IPS-NIHi7 (cell line): ENCODE results near the gene ZNF670.

Experiments used
- DNase-seq: peaks from one replicate; pipeline ENCODE4 v3.0.0; 2012; ENCODE audit warnings: mixed read lengths; ENCODE audit errors: extremely low spot score

The ZNF670 gene

GRCh38 chr1:247103859-247104591, 25.4 kb upstream of the ZNF670 start, which contains the start of gene ZNF669:
Gene ZNF669 (minus strand): TSS chr1:247104356. CDS start chr1:247104199, 157 bp downstream.
- peak; percentile 96 for DNase-seq

DNA sequence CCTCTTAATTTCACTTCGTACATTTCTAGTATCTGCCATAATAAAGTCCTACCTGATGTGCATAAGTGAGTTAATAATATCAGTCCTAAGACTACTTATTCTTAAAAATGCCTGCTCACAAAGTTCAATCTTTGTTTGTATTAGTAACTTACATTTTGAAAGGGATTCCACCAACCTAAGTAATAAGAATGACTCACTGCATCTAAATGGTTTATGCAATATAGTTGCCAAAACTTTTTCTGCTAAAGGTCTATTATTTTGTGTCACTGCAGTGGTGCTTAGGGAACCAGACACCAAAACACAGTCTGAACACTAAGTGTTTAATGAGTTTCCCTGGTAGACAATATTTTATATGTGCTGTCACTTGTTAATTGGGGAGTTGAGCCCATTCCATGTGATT, 23.8 kb upstream of the ZNF670 start:
- no peak for DNase-seq

DNA sequence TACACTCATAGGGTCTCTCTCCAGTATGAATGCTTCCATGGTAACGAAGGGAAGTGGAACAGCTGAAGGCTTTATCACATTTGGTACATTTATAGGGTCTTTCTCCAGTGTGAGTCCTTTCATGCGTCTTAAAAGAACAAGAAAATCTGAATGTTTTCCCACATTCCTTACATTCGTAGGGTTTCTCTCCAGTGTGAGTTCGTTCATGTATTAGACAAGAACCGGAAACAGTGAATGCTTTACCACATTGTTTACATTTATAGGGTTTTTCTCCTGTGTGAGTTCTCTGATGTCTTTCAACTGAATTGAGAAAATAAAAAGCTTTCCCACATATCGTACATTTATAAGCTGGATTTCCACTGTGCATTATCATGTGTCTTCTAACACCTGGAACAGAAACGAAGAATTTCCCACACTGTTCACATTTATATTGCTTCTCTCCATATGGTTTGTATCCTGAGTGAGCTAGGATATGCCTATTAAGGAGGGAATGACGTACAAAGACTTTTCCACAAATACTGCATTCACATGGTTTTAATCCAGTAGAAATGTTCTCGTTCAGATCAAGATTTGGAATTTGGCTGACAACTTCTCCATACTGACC, 22.2 kb upstream of the ZNF670 start:
- no peak for DNase-seq

DNA sequence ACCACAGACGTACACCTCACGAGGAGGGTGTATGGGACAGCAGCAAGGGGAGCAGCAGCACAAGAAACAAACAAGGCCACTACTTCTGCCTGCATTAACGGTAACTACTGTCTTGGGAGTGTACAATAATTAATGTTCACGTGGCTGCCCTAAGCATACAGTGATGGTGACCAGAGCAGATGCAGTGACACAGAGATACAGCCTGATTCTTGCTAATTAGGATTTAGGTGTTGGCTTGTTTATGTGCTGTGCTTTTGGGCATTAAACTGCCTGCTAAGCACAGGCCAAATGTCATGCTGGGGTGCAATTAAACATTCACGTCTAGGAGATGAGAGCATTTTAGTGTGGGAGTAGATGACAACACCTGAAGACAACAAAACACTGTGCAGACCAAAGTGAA, 18.3 kb upstream of the ZNF670 start:
- no peak for DNase-seq

DNA sequence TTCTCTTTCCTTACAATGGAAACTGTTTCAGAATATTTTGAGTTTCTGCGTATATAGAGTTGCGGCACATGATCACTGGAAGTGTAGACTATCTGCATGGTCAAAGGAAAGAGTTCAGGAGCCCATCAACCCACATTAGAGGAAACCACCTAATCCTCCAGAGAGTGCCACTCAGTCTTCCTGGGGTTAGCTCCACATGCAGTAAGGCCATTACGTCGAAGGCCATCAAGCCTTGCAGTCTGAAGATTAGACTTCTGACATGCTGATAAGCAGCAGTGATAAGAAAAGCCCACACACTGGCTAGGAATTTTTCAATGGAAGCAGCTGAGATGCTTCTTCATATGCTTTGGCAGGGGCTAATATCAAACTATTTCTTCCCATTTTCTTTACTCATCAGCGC, 17.9 kb upstream of the ZNF670 start:
- DNase-seq, result no peak

- no peak for DNase-seq
These were observed 17.5 kb upstream of the ZNF670 start for GRCh38 chr1:247096112-247096511.

- DNase-seq, result no peak
These were observed 11.8 kb upstream of the ZNF670 start for GRCh38 chr1:247090455-247090854.

DNA sequence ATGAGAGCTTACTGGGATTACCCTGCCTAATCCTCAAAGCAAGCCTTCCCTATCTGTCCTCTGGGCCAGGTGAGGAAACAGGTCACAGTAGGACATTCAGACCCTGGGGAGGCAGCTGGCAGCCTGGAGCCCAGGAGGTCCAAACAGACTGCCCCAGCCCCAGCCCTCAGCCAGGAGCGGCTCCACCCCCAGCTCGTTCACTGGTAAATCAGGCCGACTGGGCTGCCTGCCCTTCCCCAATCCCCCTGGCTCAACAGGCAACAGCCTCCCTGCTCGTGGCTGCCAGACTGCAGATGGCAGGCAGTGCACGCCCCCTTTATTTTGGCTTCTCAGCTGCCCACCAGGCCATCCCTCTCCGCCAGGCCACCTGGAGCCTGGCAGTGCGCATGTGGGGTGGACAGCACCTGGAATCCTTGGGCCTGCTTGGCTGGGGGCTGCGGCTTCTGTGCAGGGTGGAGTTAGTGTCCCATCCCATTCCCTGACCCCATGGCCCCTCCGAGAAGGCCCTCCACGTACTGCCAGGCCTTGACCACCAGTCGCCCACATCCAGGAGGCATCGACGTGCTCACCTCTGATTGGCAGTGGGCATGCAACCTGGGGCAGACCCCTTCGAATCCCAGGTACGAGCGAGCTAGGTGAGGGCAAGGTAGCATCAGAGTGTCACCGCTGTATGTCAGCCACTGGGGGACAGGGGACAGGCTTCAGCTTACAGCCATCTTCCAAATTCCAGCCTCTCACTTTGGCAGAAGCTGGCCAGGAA, 11.2 kb upstream of the ZNF670 start:
- DNase-seq, result peak; percentile 40

GRCh38 chr1:247088967-247089366, 10.4 kb upstream of the ZNF670 start:
- DNase-seq, result no peak

DNA sequence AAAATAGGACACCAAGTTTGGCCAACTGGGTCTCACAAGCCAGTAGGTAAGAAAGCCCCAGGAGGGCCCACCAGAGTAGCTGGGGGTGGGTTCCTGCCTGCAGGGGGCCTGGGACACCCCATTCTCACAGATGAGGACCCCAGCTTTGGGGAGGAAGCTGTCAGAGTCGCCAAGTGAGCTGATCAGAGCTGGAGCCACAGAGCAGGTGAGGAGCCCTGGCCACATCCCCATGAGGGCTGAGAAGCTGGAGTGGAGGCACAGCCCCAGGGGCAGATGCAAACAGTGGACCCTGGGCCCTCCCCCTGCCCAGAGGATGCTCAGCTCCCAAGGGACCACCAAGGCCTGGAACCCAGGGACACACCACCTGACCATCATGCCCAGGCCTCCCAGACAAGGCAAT, 8.6 kb upstream of the ZNF670 start:
- no peak for DNase-seq

DNA sequence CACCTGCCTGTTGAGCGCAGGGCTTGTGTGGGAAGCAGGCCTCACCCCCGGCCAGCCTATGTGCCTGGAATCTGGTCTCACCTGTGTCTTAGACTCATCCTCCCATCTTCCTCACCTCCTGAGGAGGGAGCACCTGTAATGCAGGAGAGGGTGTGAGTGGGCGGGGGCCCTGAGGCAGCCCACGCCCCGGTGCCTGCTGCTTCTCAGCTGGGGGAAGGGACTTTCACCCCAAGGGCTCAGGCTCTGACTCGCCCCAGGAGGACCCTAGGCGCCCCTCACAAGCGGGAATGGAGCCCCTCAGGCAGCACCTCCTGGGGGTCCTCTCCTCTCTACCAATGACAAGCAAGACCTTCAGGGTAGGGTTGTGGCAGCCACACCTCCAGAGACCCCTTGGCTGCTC, 6.7 kb upstream of the ZNF670 start:
- DNase-seq, result no peak

DNA sequence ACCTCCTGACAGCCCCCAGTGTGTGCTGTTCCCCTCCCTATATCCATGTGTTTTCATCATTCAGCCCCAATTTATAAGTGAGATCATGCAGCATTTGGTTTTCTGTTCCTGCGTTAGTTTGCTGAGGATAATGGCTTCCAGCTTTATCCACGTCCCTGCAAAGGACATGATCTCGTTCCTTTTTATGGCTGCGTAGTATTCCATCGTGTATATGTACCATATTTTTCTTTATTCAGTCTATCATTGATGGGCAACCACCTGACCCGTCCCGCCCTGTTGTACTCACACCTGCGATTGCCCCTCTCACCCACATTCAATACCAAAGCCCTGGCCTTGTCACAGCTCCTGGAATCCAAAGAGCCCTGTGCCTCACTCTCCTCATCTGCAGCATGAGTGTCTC, 6.2 kb upstream of the ZNF670 start:
- DNase-seq, result no peak

- no peak for DNase-seq
These were observed 697 bp upstream of the ZNF670 start for GRCh38 chr1:247079141-247079874.

DNA sequence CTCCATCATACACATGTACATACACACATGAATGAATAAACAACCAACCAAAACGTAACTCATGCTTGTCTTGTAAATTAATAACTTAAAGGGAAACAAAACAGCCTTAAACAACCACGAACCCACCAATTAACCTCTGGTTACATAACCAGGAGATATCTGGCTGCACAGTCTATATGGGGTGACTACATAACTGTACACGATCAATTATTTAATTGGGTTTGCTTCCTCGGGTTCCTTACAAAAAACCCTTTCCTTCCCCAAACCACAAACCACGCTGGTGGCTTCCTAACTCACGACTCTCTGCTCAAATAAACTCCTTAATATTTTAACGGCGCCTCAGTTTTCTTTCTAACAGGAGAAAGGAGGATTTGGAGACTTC, 744 bp downstream of the ZNF670 start:
- DNase-seq, result no peak

- DNase-seq, result no peak
These were observed 1.4 kb downstream of the ZNF670 start for GRCh38 chr1:247077213-247077612.

GRCh38 chr1:247070645-247071044, 8.0 kb downstream of the ZNF670 start:
- no peak for DNase-seq

DNA sequence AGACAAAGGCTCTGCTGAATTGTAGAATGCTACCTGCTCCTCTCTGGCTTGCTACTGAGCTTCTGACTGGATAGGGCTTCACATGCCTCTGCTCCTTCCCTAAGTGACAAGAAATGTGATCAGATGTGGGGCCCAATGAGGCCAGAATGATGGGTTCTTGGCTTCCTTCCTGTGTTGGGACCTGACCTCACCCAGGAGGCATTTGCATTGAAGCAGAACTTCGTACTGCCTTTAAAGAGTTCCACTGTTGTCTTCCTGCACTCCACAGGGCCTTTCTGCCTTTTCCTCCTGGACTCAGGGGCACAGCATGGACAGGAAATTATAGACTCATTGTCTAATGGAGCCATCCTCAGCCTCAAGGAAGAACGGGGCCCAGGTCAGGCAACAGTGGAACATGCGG, 14.3 kb downstream of the ZNF670 start:
- no peak for DNase-seq

GRCh38 chr1:247060771-247061170, 17.8 kb downstream of the ZNF670 start:
- DNase-seq, result no peak

DNA sequence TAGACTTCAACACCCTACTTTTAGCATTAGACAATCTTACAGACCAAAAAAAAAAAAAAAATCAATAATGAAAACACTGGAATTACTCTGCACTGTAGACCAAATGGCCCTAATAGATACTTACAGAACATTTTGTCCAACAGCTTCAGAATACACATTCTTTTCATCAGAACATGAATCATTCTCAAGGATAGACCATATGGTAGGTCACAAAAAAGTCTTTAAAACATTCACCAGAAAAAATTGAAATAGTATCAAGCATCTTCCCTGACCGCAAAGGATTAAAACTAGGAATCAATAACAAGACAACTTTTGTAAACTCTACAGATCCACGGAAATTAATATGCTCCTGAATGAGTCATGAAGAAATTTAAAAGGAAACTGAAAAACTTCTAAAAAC, 22.5 kb downstream of the ZNF670 start:
- no peak for DNase-seq

GRCh38 chr1:247054992-247055415, 23.6 kb downstream of the ZNF670 start:
- no peak for DNase-seq

DNA sequence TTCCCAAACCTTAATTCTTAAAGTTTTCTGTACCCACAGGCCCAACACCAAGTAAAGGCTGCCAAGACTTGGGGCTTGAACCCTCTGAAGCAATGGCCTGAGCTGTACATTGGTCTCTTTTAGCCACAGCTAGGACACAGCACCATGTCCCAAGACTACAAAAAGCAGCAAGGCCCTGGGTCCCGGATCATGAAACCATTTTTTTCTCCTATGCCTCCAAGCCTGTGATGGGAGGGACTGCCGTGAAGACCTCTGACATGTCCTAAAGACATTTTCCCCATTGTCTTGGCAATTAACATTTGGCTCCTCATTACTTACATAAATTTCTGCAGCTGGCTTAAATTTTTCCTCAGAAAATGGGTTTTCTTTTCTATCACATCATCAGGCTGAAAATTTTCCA, 30.9 kb downstream of the ZNF670 start:
- no peak for DNase-seq

GRCh38 chr1:247047260-247047659, 31.4 kb downstream of the ZNF670 start:
- DNase-seq, result no peak
